ENCODE measurements around the gene CCNY. TPM values are rescaled to one million over a fixed set of nuclear protein-coding genes. Genes with fewer than 3 reads are reported as not detected.
"Not testable (repeated sequence)": the region's sequence is repeated elsewhere in the genome, so short reads cannot be mapped to it uniquely, and the experiment has no call there.

CCNY gene
- polyA plus RNA-seq (2012; ENCODE audit: low read depth, missing spikeins), result 23.7 TPM

DNA sequence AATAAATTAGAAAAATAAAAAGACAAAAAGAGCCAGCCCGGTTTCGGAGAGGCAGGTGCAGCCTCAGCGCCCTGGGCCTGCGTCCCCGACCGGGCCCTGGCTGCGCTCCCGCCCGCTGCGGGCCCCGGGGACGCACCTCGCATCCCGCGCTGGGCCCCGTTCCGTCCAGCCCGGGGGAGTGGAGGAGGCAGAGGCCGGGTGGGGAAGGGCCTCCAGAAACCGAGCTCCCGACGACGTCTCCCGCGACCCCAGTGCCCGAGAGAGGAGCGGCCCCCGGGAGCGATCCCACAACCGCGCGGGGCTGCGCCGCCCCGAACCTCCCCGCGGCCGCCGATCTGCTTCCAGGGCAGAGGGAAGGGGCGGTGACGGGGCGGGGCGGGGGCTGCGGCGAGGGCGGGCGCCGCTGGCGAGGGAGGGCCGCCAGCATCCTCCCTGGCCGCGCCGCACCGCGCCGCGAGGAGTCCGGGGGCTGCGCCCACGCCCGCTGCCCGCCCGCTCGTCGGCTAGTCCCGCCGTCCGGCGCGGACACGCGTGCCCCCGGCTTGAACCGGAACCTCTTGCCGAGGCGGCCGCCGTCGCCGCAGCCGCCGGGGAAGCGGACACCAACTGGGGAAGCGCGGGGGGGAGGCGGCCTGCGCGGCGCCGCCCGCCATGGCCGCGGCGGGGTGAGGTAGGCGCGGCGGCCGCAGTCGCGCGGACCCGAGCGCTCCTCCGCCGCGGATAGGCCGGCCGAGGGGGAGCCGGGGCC, at the start of gene CCNY:
CCNY (plus strand) TSS at position 426 of the 748 bp plus-strand sequence. CDS start 545 bp downstream, outside the sequence.
- 0 out of 2 replicates have a peak, but pooled peaks have one; percentile 45 for TF ChIP-seq POLR2A (IDR thresholded peaks at IDR 0.05; ENCODE audit: low read depth, low read length)
- TF ChIP-seq TAF1 (IDR thresholded peaks at IDR 0.05; ENCODE audit: low read depth, low read length), result no peak
- FAIRE-seq (peak; percentile 89), DNase-seq (ENCODE audit: insufficient read length, low spot score) (peak; percentile 76)

DNA sequence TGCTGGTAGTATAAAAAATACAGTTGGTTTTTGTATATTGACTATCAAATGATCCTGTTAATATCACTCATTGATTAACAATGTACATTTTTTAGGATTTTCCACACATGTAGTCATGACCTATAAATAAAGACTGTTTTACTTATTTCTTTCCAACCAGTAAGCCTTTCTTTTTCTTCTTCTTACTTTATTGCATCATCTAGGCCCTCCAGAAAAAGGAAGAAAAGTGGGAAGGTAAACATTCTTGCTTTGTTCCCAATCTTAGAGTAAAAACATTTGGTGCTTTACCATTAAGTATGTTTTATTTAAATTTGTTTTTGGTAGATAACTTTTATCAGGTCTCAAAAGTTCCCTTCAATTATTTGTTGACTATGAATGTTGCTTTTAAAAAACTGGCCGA, 47.1 kb upstream of the CCNY start:
- FAIRE-seq (no peak), DNase-seq (ENCODE audit: insufficient read length, low spot score) (no peak)
- no peak for TF ChIP-seq PAX5 (IDR thresholded peaks at IDR 0.05; ENCODE audit: insufficient read depth, low read length, severe bottlenecking)
- TF ChIP-seq POU2F2 (IDR thresholded peaks at IDR 0.05; ENCODE audit: low read depth, low read length), result no peak
- TF ChIP-seq TAF1 (IDR thresholded peaks at IDR 0.05; ENCODE audit: low read depth, low read length), result no peak
- no peak for TF ChIP-seq POLR2AphosphoS5 (IDR thresholded peaks at IDR 0.05; ENCODE audit: low read depth, low read length)
- TF ChIP-seq POLR2A (IDR thresholded peaks at IDR 0.05; ENCODE audit: low read depth, low read length), result no peak
- no peak for TF ChIP-seq SPI1 (IDR thresholded peaks at IDR 0.05; ENCODE audit: low read depth, low read length)

DNA sequence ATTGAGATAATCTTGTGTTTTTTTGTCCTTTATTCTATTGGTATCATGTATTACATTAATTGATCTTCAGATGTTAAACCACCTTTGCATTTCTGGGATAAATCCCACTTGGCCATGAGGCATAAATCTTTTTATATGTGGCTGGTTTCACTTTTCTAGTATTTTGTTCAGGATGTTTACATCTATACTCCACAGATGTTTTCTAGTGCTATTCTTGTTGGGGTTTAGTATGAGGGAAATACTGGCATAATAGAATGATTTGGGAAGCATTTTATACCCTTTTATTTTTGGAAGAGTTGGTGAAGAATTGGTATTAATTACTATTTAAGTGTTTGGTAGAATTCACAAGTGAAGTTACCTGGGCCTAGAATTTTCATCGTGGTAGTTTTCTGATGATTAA, 41.8 kb upstream of the CCNY start:
- FAIRE-seq, result no peak

DNA sequence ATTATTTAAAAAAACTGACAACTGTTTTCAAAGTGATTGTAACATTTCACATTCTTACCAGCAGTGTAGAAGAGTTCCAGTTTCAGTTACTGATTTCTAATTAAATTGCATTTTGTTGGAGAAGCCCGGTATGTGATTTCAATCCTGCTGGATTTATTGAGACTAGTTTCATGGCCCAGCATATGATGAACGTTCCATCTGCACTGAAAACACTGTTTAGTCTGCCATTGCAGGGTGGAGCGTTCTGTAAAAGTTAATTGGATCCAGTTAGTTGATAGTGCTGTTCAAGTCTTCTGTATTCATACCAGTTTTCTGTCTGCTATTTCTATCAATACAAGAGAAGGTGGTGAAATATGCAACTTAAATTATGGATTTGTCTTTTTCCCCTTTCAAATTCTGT, 37.3 kb upstream of the CCNY start:
- DNase-seq (ENCODE audit: insufficient read length, low spot score) (no peak), FAIRE-seq (no peak)
- TF ChIP-seq POU2F2 (IDR thresholded peaks at IDR 0.05; ENCODE audit: low read depth, low read length), result no peak

More for the DNA sequence above, 41.8 kb upstream of the CCNY start:
- no peak for DNase-seq (ENCODE audit: insufficient read length, low spot score)
- TF ChIP-seq POU2F2 (IDR thresholded peaks at IDR 0.05; ENCODE audit: low read depth, low read length) (no peak), TAF1 (IDR thresholded peaks at IDR 0.05; ENCODE audit: low read depth, low read length) (no peak), POLR2AphosphoS5 (IDR thresholded peaks at IDR 0.05; ENCODE audit: low read depth, low read length) (no peak), SPI1 (IDR thresholded peaks at IDR 0.05; ENCODE audit: low read depth, low read length) (no peak), PAX5 (IDR thresholded peaks at IDR 0.05; ENCODE audit: insufficient read depth, low read length, severe bottlenecking) (no peak), POLR2A (IDR thresholded peaks at IDR 0.05; ENCODE audit: low read depth, low read length) (no peak)

DNA sequence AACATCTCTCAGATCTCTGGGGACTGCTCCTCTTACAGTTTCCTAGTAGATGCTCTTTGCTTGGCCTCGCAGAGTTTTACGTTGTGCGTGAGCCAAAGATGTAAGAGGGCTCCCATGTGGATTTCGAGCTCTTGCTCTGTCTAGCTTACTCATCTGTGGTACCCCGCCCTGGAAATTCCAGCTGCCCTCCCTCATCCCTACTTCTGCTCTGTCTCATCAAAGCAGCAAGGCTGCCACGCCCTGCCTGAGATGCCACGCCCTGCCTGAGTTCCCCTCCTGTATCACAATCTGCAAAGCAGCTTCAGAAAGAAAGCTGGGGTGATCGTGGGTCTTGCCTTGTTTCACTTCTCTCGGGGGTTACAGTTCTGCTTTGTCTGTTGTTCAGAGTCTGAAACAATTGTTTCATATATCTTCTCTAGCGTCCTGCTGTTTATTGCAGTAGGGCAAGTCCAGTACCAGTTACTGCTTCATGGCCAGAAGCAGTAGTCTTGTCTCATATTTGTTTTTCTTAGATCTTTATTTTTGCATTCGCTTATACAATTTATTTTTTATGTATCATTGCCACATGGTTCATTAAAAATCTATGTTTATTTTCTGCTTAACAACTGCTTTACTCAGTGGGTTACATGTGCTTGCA, 36.1 kb upstream of the CCNY start:
- FAIRE-seq, result peak; percentile 92

DNA sequence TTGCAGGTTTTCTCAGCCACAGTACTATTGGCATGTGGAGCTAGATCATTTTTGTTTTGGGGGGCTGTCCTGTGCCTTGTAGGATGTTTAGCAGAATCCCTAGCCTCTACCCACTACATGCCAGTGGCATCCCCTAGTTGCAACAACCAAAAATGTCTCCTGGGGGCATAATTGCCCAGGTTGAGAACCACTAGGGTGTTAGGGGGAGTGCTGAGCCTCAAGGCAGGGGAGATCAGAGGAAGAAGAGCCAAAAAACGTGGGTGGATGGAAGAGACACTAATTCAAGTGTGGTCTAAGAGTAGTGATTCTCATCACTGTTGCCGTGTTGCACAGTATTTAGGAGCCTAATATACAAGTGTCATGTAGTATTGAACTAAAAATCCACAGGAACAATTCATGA, 31.7 kb upstream of the CCNY start:
- TF ChIP-seq POLR2AphosphoS5 (IDR thresholded peaks at IDR 0.05; ENCODE audit: low read depth, low read length) (no peak), POLR2A (IDR thresholded peaks at IDR 0.05; ENCODE audit: low read depth, low read length) (no peak), POU2F2 (IDR thresholded peaks at IDR 0.05; ENCODE audit: low read depth, low read length) (no peak), SPI1 (IDR thresholded peaks at IDR 0.05; ENCODE audit: low read depth, low read length) (no peak), PAX5 (IDR thresholded peaks at IDR 0.05; ENCODE audit: insufficient read depth, low read length, severe bottlenecking) (no peak), TAF1 (IDR thresholded peaks at IDR 0.05; ENCODE audit: low read depth, low read length) (no peak)
- no peak for FAIRE-seq
- no peak for DNase-seq (ENCODE audit: insufficient read length, low spot score)

More for the DNA sequence above, 36.1 kb upstream of the CCNY start:
- peak; percentile 20 for DNase-seq (ENCODE audit: insufficient read length, low spot score)
- TF ChIP-seq POLR2A (IDR thresholded peaks at IDR 0.05; ENCODE audit: low read depth, low read length) (no peak), SPI1 (IDR thresholded peaks at IDR 0.05; ENCODE audit: low read depth, low read length) (peak; percentile 86)

DNA sequence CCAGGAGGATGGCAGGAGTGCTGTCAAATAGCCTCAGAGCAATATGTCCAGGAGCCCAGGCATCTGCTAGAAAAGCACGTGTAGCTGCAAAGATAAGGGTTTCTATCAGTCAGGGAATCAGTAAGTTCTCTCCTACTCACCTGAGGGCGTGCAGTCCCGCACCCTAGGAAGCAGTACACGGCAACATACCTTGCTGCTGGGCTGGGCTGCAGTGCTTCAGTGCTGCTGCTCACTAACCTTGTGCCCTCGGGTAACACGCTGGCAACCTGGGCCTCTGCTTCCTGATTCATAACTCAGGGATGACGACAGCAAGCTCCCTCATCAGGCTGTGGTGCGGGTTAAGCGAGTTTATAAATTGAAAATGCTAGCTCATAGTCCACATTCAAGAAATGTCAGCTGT, 29.5 kb upstream of the CCNY start:
- FAIRE-seq (no peak), DNase-seq (ENCODE audit: insufficient read length, low spot score) (no peak)
- TF ChIP-seq SPI1 (IDR thresholded peaks at IDR 0.05; ENCODE audit: low read depth, low read length) (no peak), POU2F2 (IDR thresholded peaks at IDR 0.05; ENCODE audit: low read depth, low read length) (no peak), POLR2AphosphoS5 (IDR thresholded peaks at IDR 0.05; ENCODE audit: low read depth, low read length) (no peak), TAF1 (IDR thresholded peaks at IDR 0.05; ENCODE audit: low read depth, low read length) (no peak), PAX5 (IDR thresholded peaks at IDR 0.05; ENCODE audit: insufficient read depth, low read length, severe bottlenecking) (no peak), POLR2A (IDR thresholded peaks at IDR 0.05; ENCODE audit: low read depth, low read length) (no peak)

DNA sequence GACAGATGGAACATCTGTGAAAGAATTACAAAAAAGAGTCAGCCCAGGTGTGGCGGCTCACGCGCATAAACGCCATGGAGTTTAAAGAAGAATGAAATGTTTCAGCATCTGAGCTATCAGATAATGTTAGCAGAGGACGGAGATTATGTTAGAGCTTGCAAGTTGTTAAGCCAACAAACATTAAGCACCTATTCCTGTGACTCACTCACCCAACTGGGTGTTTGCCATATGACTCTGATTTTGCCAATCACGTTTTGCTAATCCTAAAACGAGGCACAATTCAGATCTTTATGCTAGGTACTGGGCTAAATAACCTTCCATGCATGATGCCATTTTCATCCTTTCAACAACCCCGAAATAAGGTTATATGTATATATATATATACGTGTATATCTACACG, 29.0 kb upstream of the CCNY start:
- FAIRE-seq, result no peak
- DNase-seq (ENCODE audit: insufficient read length, low spot score), result no peak
- TF ChIP-seq PAX5 (IDR thresholded peaks at IDR 0.05; ENCODE audit: insufficient read depth, low read length, severe bottlenecking), result no peak

DNA sequence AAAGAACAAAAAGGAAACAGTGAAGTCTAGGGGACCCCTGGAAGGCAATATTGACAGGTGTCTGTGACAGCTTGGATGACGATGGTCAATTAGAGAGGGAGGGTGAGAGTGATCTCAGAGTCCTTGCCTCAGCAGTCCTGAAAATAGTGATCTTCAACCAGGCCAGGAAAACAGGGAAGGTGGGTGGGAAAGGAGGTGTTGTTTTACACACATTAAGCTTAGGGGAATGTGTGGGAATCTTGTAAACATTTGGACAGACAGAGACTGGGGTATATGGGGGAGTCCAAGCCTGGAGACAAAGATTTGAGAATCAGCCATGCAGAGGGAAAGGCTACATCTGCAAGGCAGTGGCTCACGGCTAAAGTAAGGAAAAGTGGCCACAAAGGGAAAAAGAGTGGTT, 27.5 kb upstream of the CCNY start:
- DNase-seq (ENCODE audit: insufficient read length, low spot score) (no peak), FAIRE-seq (no peak)
- no peak for TF ChIP-seq SPI1 (IDR thresholded peaks at IDR 0.05; ENCODE audit: low read depth, low read length)
- TF ChIP-seq POLR2A (IDR thresholded peaks at IDR 0.05; ENCODE audit: low read depth, low read length), result no peak
- no peak for TF ChIP-seq POLR2AphosphoS5 (IDR thresholded peaks at IDR 0.05; ENCODE audit: low read depth, low read length)
- no peak for TF ChIP-seq TAF1 (IDR thresholded peaks at IDR 0.05; ENCODE audit: low read depth, low read length)
- TF ChIP-seq POU2F2 (IDR thresholded peaks at IDR 0.05; ENCODE audit: low read depth, low read length), result no peak

DNA sequence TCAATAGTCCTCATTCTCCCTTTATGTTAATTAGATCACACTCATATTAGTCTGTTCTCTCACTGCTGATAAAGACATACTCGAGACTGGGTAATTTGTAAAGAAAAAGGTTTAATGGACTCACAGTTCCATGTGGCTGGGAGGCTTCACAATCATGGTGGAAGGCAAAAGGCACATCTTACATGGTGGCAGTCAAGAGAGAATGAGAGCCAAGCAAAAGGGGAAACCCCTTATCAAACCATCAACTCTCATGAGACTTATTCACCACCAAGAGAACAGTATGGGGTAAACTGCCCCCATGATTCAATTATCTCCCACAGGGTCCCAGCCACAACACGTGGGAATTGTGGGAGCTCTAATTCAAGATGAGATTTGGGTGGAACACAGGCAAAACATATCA, 22.2 kb upstream of the CCNY start:
- not testable (repeated sequence) for DNase-seq (ENCODE audit: insufficient read length, low spot score); FAIRE-seq

DNA sequence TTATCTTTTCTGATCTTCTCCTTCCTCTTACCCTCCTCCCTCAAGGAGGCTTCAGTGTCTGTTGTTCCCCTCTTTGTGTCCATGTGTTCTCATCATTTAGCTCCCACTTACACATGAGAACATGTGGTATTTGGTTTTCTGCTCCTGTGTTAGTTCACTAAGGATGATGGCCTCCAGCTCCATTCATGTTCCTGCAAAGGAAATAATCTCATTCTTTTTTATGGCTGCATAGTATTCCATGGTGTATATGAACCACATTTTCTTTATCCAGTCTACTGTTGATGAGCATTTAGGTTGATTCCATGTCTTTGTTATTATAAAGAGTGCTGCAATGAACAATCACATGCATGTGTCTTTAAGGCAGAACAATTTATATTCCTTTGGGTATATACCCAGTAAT, 21.1 kb upstream of the CCNY start:
- not testable (repeated sequence) for DNase-seq (ENCODE audit: insufficient read length, low spot score); FAIRE-seq

All from GM12891 (cell line).